Psoas muscle (tissue), 8 donors: ENCODE measurements around the gene MCMBP. TPM values are rescaled to one million over a fixed set of nuclear protein-coding genes. Genes with fewer than 3 reads are reported as not detected.

Experiments
- ATAC-seq, 4 donors: fragments of 200-7000 bp; cut with Tn5 transposase; one replicate each; pipeline ENCODE4 v1.9.1; 2020; ENCODE audit warnings: moderate library complexity in 3 of 4, mild to moderate bottlenecking in 2 of 4
- DNase-seq, 2 donors: peaks; one replicate each; pipeline ENCODE4 v3.0.0-alpha.2; 2020
- H3K27ac ChIP-seq: fragments of 200-600 bp; one replicate; pipeline ENCODE4 v1.8.0; 2022
- H3K27me3 ChIP-seq, 3 donors: fragments of 200-600 bp in 1 of 3; one replicate each; pipeline versions ENCODE4 v1.6.1 to v1.8.0; 2013 to 2022; ENCODE audit warnings: low read length in 2 of 3, mild to moderate bottlenecking in 2 of 3, moderate library complexity in 1 of 3; ENCODE audit not compliant: insufficient read depth in 3 of 3
- H3K36me3 ChIP-seq, 2 donors: fragments of 200-600 bp in 1 of 2; one replicate each; pipeline versions ENCODE4 v1.6.1 to v1.8.0; 2013 to 2022; ENCODE audit warnings: low read depth in 1 of 2, mild to moderate bottlenecking in 1 of 2, moderate library complexity in 1 of 2; ENCODE audit not compliant: insufficient read depth in 1 of 2
- H3K4me1 ChIP-seq: fragments of 200-600 bp; one replicate; pipeline ENCODE4 v1.8.0; 2022
- H3K4me3 ChIP-seq: fragments of 200-600 bp; one replicate; pipeline ENCODE4 v1.8.0; 2022; ENCODE audit warnings: mild to moderate bottlenecking
- H3K9me3 ChIP-seq: fragments of 200-600 bp; one replicate; pipeline ENCODE4 v1.8.0; 2022
- WGBS, 3 donors: extraction: QIAGEN DNeasy Blood & Tissue Kit; methylation state at CpG; one replicate each; pipeline versions ENCODE4 v1.1.6 to v1.1.7; 2013; 5-methylcytosine and 5-hydroxymethylcytosine counted together
- intact Hi-C, 2 donors: fragments of 100-400 bp; cut with DNase I; formaldehyde crosslinking; loops; one replicate each; pipeline versions ENCODE4 v1.11.0 to v1.14.2; 2022
- polyA plus RNA-seq, 3 donors: library from polyadenylated mRNA; stranded (reverse); fragments of 200-250 nt; gene quantifications; one replicate each; pipeline ENCODE4 v1.2.3, GENCODE V29; 2013
- total RNA-seq, 4 donors: library from RNA; stranded (reverse); fragmentation: NEBNext Ultra II Directional in 2 of 4; extraction: Animal tissue kit (Norgen Biotek cat#: 25700) in 2 of 4; gene quantifications; one replicate each; pipeline versions ENCODE4 v1.2.1 to v1.2.4, GENCODE V29; 2021 to 2023
- TF ChIP-seq, protein P1 (sequence below): fragments of 200-600 bp; IDR thresholded peaks from one replicate; pipeline ENCODE4 v1.8.0; 2022; ENCODE audit warnings: antibody characterized with exemption
- donor health status: healthy with polysubstance abuse.
- donor health status: DM: no; HTN: no; CAD: no; lungs with moderate emphysema.
- donor health status: Bipolar disorder and iron deficiency.
- donor health status: healthy.
- donor health status: DM: yes; HTN: yes; CAD: no.
- donor health status: DM: no; HTN: no; CAD: no.
- donor health status: DM: no; HTN: no; CAD: no.
- donor health status: DM: yes; HTN: yes; CAD: no.

Gene MCMBP
- total and polyA plus RNA-seq, 7 donors: 23.0 to 43.8 (median 37.8) TPM

DNA sequence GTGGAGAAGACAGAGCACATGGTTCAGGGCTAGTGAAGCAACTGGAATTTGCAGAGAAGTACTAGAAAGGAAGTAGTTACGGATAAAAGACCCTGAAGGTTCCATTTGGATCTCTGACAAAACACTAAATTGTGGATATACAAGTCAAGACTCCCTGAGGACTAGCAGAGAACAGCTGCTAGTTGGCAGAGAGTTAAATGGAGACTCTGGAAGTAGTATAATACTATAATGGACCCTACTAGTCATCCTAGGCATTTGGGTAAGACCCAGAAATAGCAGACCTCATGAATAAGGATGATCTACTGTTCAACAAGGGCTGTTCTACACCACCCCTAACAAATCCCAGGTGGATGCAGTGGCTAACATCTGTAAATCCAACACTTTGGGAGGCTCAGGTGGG is 19.1 kb downstream of the MCMBP start:
- intact Hi-C loops: no loop called here
- TF ChIP-seq, protein P1, sequence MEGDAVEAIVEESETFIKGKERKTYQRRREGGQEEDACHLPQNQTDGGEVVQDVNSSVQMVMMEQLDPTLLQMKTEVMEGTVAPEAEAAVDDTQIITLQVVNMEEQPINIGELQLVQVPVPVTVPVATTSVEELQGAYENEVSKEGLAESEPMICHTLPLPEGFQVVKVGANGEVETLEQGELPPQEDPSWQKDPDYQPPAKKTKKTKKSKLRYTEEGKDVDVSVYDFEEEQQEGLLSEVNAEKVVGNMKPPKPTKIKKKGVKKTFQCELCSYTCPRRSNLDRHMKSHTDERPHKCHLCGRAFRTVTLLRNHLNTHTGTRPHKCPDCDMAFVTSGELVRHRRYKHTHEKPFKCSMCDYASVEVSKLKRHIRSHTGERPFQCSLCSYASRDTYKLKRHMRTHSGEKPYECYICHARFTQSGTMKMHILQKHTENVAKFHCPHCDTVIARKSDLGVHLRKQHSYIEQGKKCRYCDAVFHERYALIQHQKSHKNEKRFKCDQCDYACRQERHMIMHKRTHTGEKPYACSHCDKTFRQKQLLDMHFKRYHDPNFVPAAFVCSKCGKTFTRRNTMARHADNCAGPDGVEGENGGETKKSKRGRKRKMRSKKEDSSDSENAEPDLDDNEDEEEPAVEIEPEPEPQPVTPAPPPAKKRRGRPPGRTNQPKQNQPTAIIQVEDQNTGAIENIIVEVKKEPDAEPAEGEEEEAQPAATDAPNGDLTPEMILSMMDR: no peak
- ATAC-seq (peak; percentile 37 to 85 (median 75)), DNase-seq (no peak)
- no peak overlapping the region for H3K27ac ChIP-seq
- H3K4me1 ChIP-seq: peaks cover 17% of the 10 kb centered on the region
- no peak overlapping the region for H3K4me3 ChIP-seq
- H3K27me3 ChIP-seq: no peaks in the 10 kb centered on the region
- H3K36me3 ChIP-seq: peaks cover 7 to 96% of the 10 kb centered on the region in 2 donors
- WGBS, 3 donors: 24 to 74% (median 43%) methylated on average over 1 of the region's 1 CpG
- H3K9me3 ChIP-seq: no peaks in the 10 kb centered on the region

DNA sequence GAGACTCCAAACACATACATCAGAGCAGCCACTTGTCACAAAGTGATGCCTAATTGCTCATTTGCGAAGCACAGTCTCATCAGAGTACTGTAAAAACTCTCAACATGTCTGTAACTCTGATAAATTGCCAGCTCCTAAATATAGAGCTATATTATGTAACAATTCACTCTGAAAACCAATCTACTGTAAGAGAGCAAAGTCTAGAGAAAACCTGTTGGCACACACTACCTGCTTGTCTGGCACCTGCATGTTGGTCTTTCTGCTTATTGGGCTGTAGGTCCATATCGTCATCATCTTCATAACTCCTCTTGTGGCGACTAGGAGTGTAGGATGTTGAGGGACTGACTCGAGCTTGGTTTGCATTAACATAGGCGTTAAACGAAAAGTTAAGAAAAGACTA is 19.8 kb downstream of the MCMBP start:
- TF ChIP-seq, protein P1: no peak
- H3K27ac ChIP-seq: no peak overlapping the region

DNA sequence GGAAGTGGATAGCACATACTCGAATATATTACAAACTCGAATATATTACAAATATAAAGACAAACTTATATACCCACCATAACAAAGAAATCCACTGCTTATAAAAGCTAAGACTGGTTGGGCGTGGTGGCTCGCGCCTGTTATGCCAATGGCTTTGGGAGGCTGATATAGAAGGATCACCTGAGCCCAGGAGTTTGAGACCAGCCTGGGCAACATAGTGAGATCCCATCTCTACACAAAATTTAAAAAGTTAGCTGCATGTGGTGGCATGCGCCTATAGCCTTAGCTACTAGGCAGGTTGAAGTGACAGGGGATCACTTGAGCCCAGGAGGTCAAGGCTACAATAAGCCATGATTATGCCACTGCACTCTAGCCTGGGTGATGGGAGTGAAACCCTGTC is 20.4 kb downstream of the MCMBP start:
- TF ChIP-seq, protein P1: no peak
- 96 to 99% (median 98%) methylated on average over 6 of the region's 6 CpGs for WGBS, 3 donors
- Histone ChIP-seq H3K4me1 (peaks cover 17% of the 10 kb centered on the region), H3K9me3 (no peaks in the 10 kb centered on the region), H3K27me3 (no peaks in the 10 kb centered on the region), H3K36me3 (peaks cover 10 to 98% of the 10 kb centered on the region in 2 donors), H3K4me3 (no peak overlapping the region), H3K27ac (no peak overlapping the region)
- DNase-seq (no peak), ATAC-seq (no peak)
- intact Hi-C loops: no loop called here

More for the DNA sequence above, 19.8 kb downstream of the MCMBP start:
- intact Hi-C loops: no loop called here
- Histone ChIP-seq H3K4me1 (peaks cover 17% of the 10 kb centered on the region), H3K36me3 (peaks cover 7 to 96% of the 10 kb centered on the region in 2 donors), H3K9me3 (no peaks in the 10 kb centered on the region), H3K27me3 (no peaks in the 10 kb centered on the region), H3K4me3 (no peak overlapping the region)
- ATAC-seq (no peak), DNase-seq (no peak)
- WGBS, 3 donors: 84 to 96% (median 88%) methylated on average over 6 of the region's 6 CpGs

DNA sequence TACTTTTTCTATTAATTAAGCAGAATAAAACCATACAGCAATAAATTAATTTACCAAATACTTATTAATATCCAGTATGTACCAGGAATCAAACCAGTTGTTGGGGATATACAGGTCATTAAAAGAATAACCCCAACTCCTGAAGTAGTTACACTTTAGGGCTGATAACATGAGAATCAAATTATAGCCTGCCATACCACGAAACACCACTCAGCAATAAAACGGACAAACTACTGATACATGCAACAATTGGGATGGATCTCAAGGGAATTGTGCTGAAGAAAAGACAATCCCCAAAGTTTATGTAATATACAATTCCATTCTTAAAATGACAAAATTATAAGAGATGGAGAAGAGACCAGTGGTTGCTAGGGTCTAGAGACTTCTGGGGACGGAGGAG is 22.7 kb downstream of the MCMBP start:
- ATAC-seq (no peak), DNase-seq (no peak)
- H3K4me3 ChIP-seq: no peak overlapping the region
- no peak overlapping the region for H3K27ac ChIP-seq
- peaks cover 17% of the 10 kb centered on the region for H3K4me1 ChIP-seq
- peaks cover 17 to 98% of the 10 kb centered on the region in 2 donors for H3K36me3 ChIP-seq
- TF ChIP-seq, protein P1: no peak
- 87 to 90% (median 88%) methylated on average over 3 of the region's 3 CpGs for WGBS, 3 donors
- intact Hi-C loops: loop anchor here in 1 of 2 donors (10.0 kb wide), 1 partner anchor 795 kb away; no protein-coding TSS in a partner anchor
- H3K27me3 ChIP-seq: no peaks in the 10 kb centered on the region
- no peaks in the 10 kb centered on the region for H3K9me3 ChIP-seq
